ENCODE measurements around the gene KREMEN2. TPM values are rescaled to one million over a fixed set of nuclear protein-coding genes. Genes with fewer than 3 reads are reported as not detected.
A peak's percentile ranks its signal among the peaks of the same experiment; 100 is the strongest.
"Not testable (repeated sequence)": the region's sequence is repeated elsewhere in the genome, so short reads cannot be mapped to it uniquely, and the experiment has no call there.

The KREMEN2 gene
- total RNA-seq, 4 donors from 2014 or later, result 0.40 to 1.6 TPM; not detected in 2

DNA sequence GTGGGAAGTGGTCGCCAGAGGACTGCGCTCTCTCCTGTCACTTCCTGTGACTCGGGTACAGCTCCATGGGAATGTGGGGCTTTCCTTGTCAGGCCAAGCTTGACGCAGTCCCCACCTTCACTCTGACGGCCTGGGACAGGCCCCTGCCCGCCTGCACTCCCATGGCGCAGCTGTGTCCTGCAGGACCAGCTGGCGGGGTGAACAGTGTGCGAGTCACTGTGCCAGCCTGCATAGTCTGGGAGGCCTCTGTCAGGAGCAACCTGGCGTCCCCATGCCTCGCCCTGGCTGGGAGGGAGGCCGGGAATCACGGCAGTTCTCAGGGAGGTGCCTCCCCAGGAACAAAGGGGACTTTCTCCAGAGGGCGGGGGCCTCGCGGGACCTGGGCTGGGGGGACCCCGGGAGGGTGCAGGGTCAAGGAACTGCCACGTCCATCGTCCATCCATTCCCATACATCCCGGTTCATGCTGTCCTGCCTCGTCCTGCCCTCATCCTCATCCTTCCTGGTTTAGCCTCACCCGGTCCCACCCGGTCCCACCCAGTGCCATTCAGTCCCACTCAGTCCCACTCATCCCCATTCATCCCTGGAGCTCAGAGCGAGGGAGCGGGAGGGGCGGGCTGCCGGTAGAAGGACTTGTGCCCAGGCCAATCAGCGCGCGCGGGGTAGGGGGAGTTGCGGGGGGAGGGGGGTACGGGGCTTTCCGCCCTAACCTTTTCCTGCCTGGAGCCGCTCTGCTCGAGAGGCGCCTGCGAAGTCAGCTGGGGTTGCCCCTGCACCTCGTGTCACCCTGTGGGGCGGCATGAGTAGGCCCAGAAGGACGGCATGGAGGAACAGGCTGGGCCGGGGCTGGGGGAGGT, 38.9 kb upstream of the KREMEN2 start:
- H3K4me1 ChIP-seq, result peaks cover 0 to 4% (median 0%) of the 10 kb centered on the region in 4 donors
- H3K27me3 ChIP-seq, result no peaks in the 10 kb centered on the region
- peaks cover 0 to 25% (median 0%) of the 10 kb centered on the region in 3 donors for H3K36me3 ChIP-seq
- H3K9me3 ChIP-seq, result no peaks in the 10 kb centered on the region
- TF ChIP-seq, protein P1, sequence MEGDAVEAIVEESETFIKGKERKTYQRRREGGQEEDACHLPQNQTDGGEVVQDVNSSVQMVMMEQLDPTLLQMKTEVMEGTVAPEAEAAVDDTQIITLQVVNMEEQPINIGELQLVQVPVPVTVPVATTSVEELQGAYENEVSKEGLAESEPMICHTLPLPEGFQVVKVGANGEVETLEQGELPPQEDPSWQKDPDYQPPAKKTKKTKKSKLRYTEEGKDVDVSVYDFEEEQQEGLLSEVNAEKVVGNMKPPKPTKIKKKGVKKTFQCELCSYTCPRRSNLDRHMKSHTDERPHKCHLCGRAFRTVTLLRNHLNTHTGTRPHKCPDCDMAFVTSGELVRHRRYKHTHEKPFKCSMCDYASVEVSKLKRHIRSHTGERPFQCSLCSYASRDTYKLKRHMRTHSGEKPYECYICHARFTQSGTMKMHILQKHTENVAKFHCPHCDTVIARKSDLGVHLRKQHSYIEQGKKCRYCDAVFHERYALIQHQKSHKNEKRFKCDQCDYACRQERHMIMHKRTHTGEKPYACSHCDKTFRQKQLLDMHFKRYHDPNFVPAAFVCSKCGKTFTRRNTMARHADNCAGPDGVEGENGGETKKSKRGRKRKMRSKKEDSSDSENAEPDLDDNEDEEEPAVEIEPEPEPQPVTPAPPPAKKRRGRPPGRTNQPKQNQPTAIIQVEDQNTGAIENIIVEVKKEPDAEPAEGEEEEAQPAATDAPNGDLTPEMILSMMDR (IDR thresholded peaks at IDR 0.05), result no peak
- no peak for TF ChIP-seq POLR2A (IDR thresholded peaks at IDR 0.05)
- no peak overlapping the region for H3K4me3 ChIP-seq
- DNase-seq, result no peak
- no peak overlapping the region for H3K27ac ChIP-seq

DNA sequence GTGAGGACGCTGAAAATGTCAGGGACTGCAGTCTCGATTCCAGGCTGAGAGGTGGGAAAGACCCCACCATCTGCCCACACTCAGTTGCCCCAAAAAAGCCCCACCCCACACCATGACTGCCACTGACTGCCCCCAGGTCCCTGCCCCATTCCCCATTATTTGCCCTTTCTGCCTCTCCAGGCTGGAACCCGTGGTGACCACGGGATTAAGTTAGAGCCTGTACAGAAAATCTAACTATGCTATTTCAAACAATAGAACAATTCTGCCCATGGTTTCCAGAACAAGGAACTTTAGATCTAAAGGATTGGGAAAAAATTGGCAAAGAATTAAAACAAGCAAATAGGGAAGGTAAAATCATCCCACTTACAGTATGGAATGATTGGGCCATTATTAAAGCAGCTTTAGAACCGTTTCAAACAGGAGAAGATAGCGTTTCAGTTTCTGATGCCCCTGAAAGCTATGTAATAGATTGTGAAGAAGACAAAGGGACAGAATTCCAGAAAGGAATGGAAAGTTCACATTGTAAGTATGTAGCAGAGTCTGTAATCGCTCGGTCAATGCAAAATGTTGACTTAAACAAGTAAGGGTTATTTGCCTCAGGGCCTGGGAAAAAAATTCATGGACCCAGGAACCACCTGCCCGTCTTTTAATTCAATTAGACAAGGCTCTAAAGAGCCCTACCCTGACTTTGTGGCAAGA, 38.0 kb upstream of the KREMEN2 start:
- TF ChIP-seq, protein P1 (IDR thresholded peaks at IDR 0.05), result no peak
- TF ChIP-seq POLR2A (IDR thresholded peaks at IDR 0.05), result no peak
- Histone ChIP-seq H3K4me1 (peaks cover 0 to 4% (median 0%) of the 10 kb centered on the region in 4 donors), H3K27ac (no peak overlapping the region), H3K9me3 (no peaks in the 10 kb centered on the region), H3K4me3 (no peak overlapping the region), H3K36me3 (peaks cover 0 to 35% (median 0%) of the 10 kb centered on the region in 3 donors), H3K27me3 (no peaks in the 10 kb centered on the region)
- no peak for DNase-seq

DNA sequence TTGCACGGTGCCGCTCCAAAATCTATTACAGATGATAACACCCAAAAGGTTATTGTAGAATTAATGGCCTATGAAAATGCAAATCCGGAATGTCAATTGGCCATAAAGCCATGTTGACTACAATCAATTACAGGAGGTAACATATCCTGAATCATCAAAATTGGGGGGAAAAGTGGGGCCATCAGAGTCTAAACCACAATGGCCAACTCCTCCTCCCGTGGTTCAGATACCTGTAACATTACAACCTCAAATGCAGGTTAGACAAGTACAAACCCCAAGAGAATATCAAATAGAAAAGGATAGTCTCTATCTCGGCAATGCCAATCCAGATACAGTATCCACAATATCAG, 37.5 kb upstream of the KREMEN2 start:
- TF ChIP-seq, protein P1 (IDR thresholded peaks at IDR 0.05), result no peak
- Histone ChIP-seq H3K27ac (no peak overlapping the region), H3K36me3 (peaks cover 0 to 32% (median 0%) of the 10 kb centered on the region in 3 donors), H3K4me3 (peak overlapping the region in 2 of 4 donors; percentile 13 to 35), H3K27me3 (no peaks in the 10 kb centered on the region), H3K4me1 (peaks cover 0 to 4% (median 0%) of the 10 kb centered on the region in 4 donors), H3K9me3 (no peaks in the 10 kb centered on the region)
- DNase-seq, result no peak

DNA sequence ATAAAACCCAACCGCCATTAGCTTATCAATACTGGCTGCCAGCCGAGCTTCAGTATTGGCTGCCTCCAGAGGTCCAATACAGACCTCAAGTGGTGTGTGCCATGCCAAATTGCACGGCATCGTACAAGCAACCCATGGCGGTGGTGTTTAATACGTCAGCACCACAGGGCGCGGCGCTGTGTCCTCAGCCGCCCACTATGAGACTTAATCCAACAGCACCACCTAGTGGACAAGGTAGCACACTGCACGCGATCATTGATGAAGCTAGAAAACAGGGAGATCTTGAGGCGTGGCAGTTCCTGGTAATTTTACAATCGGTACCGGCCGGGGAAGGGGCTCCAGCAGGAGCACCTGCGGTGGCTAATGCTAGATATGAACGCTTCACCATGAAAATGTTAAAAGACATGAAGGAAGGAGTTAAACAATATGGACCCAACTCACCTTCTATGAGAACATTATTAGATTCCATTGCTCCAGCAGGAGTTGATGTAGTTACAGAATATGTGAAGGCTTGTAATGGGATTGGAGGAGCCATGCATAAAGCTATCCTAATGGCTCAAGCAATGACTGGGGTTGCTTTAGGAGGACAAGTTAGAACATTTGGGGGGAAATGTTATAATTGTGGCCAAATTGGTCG, 36.9 kb upstream of the KREMEN2 start:
- no peak for TF ChIP-seq POLR2A (IDR thresholded peaks at IDR 0.05)
- TF ChIP-seq, protein P1 (IDR thresholded peaks at IDR 0.05), result peak; percentile 95 to 99 (median 96)
- H3K4me3 ChIP-seq, result peak overlapping the region in 2 of 4 donors; percentile 13 to 35

DNA sequence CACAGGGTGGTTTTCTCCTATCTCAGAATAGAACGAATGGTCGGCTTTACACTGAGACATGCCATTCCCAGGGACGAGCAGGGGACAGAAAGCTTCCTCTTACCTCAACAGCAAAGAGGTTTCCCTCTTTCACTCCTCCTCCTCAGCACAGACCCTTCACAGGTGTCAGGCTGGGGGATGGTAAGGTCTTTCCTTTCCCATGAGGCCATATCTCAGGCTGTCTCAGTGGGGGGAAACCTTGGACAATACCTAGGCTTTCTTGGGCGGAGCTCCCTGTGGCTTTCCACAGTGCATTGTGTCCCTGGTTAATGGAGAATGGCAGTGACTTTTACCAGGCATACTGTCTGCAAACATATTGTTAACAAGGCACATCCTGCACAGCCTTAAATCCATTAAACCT, 35.9 kb upstream of the KREMEN2 start:
- not testable (repeated sequence) for H3K9me3 ChIP-seq, H3K4me1 ChIP-seq, H3K27me3 ChIP-seq, H3K4me3 ChIP-seq, H3K27ac ChIP-seq, DNase-seq
- H3K36me3 ChIP-seq, result peaks cover 0 to 22% (median 0%) of the 10 kb centered on the region in 3 donors

More for the DNA sequence above, 36.9 kb upstream of the KREMEN2 start:
- Histone ChIP-seq H3K4me1 (peaks cover 0 to 4% (median 0%) of the 10 kb centered on the region in 4 donors), H3K36me3 (peaks cover 0 to 27% (median 0%) of the 10 kb centered on the region in 3 donors), H3K27ac (no peak overlapping the region), H3K9me3 (no peaks in the 10 kb centered on the region), H3K27me3 (no peaks in the 10 kb centered on the region)
- peak; percentile 85 to 96 (median 92) for DNase-seq

All from Peyer's patch (tissue), 4 donors.